ENCODE results near the gene SZRD1. TPM values are rescaled to one million over a fixed set of nuclear protein-coding genes. Genes with fewer than 3 reads are reported as not detected.

Gene SZRD1
- total and polyA plus RNA-seq, 2 donors (not counting 3 experiments of a cell fraction or from before 2014, with no cell fraction given) = 162 to 164 TPM

DNA sequence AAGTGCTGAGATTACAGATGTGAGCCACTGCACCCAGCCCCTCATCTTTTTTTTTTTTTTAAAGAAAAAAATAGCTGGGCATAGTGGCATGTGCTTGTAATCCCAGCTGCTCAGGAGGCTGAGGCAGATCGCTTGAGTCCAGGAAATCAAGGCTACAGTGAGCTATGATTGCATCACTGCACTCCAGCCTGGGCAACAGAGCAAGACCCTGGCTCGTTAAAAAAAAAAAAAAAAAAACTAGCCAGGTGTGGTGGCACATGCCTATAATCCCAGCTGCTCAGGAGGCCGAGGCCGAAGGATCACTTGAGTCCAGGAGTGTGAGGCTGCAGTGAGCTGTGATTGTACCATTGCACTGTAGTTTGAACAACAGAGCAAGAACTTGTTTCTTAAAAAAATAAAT lies 13.8 kb downstream of the SZRD1 start:
- Histone ChIP-seq H3K9me3 (replicated peaks; ENCODE audit: control insufficient read depth, insufficient read depth, low read length) (no peaks in the 10 kb centered on the region), H3K27me3 (ENCODE audit: control insufficient read depth in 2 of 2, insufficient read depth in 2 of 2, low read length in 2 of 2) (no peaks in the 10 kb centered on the region), H3K4me3 (replicated peaks in 1 of 3; ENCODE audit: insufficient read depth in 1 of 3, low read depth in 1 of 3, low read length in 3 of 3) (no peak overlapping the region), H3K9ac (replicated peaks; ENCODE audit: extremely low read depth, insufficient read depth, low read length) (no peak overlapping the region), H3K4me1 (ENCODE audit: control insufficient read depth, extremely low read depth, insufficient read depth, low read length) (peaks cover 23% of the 10 kb centered on the region), H3K4me2 (ENCODE audit: insufficient read depth, low read length) (no peak overlapping the region), H3K79me2 (ENCODE audit: control insufficient read depth, insufficient read depth, low read length) (peaks cover 98% of the 10 kb centered on the region), H3K36me3 (ENCODE audit: control insufficient read depth in 2 of 2, extremely low read depth in 1 of 2, insufficient read depth in 2 of 2, low read length in 2 of 2) (peaks cover 0 to 3% of the 10 kb centered on the region in 2 experiments), H3K27ac (ENCODE audit: insufficient read depth, low read depth, low read length) (no peak overlapping the region), H4K20me1 (replicated peaks; ENCODE audit: control insufficient read depth, extremely low read depth, insufficient read depth, low read length) (no peaks in the 10 kb centered on the region), H2AFZ (ENCODE audit: low read depth, low read length) (no peak overlapping the region), H3K9me1 (replicated peaks; ENCODE audit: control insufficient read depth, extremely low read depth, insufficient read depth, low read length) (no peaks in the 10 kb centered on the region)
- no TSS peak for BruUV-seq (replicated peaks)
- TF ChIP-seq GATA2 (IDR thresholded peaks at IDR 0.05; ENCODE audit: insufficient read depth, insufficient read length, low read depth, low read length) (no peak), EZH2 (IDR thresholded peaks at IDR 0.05; ENCODE audit: borderline replicate concordance, low read depth, low read length, severe bottlenecking) (no peak), MYC (IDR thresholded peaks at IDR 0.05; ENCODE audit: low read depth, low read length) (no peak), JUN (IDR thresholded peaks at IDR 0.05; ENCODE audit: borderline replicate concordance, insufficient read depth, insufficient read length, low read depth) (no peak), FOS (IDR thresholded peaks at IDR 0.05; ENCODE audit: borderline replicate concordance, insufficient read depth, low read length) (no peak), POLR2A (IDR thresholded peaks at IDR 0.05; ENCODE audit: low read depth, low read length) (no peak), POLR2AphosphoS5 (IDR thresholded peaks at IDR 0.05; ENCODE audit: insufficient read depth, low read depth, low read length) (no peak)
- TF ChIP-seq, protein P1, sequence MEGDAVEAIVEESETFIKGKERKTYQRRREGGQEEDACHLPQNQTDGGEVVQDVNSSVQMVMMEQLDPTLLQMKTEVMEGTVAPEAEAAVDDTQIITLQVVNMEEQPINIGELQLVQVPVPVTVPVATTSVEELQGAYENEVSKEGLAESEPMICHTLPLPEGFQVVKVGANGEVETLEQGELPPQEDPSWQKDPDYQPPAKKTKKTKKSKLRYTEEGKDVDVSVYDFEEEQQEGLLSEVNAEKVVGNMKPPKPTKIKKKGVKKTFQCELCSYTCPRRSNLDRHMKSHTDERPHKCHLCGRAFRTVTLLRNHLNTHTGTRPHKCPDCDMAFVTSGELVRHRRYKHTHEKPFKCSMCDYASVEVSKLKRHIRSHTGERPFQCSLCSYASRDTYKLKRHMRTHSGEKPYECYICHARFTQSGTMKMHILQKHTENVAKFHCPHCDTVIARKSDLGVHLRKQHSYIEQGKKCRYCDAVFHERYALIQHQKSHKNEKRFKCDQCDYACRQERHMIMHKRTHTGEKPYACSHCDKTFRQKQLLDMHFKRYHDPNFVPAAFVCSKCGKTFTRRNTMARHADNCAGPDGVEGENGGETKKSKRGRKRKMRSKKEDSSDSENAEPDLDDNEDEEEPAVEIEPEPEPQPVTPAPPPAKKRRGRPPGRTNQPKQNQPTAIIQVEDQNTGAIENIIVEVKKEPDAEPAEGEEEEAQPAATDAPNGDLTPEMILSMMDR (IDR thresholded peaks at IDR 0.05; ENCODE audit: extremely low read depth in 1 of 2, insufficient read depth in 1 of 2, low read depth in 1 of 2, low read length in 2 of 2) = no peak
- TF ChIP-seq, protein P2, sequence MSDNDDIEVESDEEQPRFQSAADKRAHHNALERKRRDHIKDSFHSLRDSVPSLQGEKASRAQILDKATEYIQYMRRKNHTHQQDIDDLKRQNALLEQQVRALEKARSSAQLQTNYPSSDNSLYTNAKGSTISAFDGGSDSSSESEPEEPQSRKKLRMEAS (IDR thresholded peaks at IDR 0.05; ENCODE audit: insufficient read depth, insufficient read length) = no peak
- dilution Hi-C loops (cut with MboI; ENCODE audit: extremely low pct_ligation_motif_present, low sequenced_read_pairs) = no loop called here
- intact Hi-C loops (cut with micrococcal nuclease) = no loop called here
- no peak for DNase-seq (ENCODE audit: low read depth, low spot score)
- ChIA-PET POLR2A (interaction anchor here (0.7 kb wide), 1 partner anchor 236 kb away, joined by 3 read pairs; no protein-coding TSS in a partner anchor), CTCF (interaction anchor here (0.7 to 1.1 kb wide), 2 partner anchors 12 to 60 kb away, joined by 3 read pairs; partner anchors contain the start of gene NECAP2)
- no peak for FAIRE-seq

All from endothelial cell of umbilical vein (primary cell).